ENCODE measurements around the gene LEPROT.
A peak's percentile ranks its signal among the peaks of the same experiment; 100 is the strongest.
"Not testable (repeated sequence)": the region's sequence is repeated elsewhere in the genome, so short reads cannot be mapped to it uniquely, and the experiment has no call there.

LEPROT gene, protein sequence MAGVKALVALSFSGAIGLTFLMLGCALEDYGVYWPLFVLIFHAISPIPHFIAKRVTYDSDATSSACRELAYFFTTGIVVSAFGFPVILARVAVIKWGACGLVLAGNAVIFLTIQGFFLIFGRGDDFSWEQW

DNA sequence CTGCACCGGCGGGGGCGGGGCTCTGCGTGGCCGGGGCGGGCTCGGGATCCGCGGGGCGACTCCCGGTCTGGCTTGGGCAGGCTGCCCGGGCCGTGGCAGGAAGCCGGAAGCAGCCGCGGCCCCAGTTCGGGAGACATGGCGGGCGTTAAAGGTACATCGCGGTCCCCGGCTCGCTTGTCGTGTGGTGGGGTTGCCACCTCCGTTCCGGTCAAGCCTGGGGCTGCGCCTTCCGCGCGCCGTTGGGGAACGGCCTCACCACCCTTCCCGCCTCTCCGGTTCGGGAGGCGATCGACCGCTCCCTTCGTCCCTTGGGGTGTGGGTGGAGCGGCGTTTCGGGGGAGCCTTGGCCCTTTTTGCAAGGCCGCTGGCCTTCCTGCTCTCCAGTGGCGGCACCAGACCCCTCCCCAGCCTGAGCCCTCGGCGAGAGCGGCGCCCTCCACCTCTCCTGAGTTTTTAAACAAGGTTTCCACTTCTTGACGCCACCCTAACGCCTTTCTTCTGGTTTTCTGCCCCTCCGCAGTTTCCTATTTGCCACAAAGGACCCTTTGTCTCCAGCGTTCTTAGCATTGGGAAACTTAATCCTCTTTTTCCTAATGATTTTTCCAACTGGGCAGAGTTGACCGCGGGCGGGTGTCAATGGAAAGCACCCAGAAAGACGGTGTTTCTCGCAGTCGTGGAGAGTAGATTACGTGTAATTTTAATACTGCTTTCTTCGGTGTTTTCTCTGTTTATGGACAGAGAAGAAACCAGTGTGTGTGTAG is at the start of gene LEPROT, which contains the start of gene LEPR:
TSS of gene LEPROT (plus strand) at position 79 of the 761 bp plus-strand sequence. CDS start at position 136, 57 bp downstream.
TSS of gene LEPR (plus strand) at position 79 of the 761 bp plus-strand sequence. CDS start 144,898 bp downstream, outside the sequence.
- peak in 1 of 2 donors; percentile 20 for DNase-seq

DNA sequence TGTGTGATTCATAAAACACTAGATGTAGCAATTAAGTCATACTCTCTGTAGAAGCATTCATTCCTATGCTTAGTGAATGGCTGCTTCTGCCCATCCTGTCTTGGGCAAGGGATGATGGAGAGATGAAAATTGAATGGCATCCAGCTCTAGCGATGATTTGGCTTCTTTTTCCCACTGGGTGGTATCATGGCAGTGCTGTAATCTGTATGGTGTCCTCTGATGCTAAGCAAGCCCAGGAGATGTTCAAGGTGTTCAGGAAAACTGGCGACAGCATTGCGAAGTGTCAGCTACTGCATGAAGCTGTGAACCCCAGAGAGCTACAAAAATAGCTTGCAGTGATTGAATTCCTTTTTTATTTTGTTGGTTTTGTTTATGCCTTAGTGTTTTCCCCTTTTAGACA is 48.9 kb upstream of the LEPROT start:
- DNase-seq: no peak

DNA sequence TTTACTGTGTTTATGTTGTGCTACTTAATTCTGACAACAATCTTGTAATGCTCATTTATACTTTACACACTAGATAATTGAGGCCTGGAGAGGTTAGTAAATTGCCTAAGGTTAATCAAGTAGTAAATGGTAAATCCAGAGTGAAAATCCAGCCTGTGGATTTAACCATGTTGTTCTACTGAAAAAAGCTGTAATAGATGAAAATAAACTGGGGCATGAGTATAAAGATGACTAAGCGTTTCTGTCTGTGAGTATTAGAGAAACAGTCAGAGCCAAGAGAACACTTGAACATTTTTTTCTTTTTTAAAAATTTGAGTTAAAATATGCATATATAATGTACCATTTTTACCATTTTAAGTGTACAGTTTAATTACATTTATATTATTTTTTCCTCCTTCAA is 47.9 kb upstream of the LEPROT start:
- DNase-seq: no peak

DNA sequence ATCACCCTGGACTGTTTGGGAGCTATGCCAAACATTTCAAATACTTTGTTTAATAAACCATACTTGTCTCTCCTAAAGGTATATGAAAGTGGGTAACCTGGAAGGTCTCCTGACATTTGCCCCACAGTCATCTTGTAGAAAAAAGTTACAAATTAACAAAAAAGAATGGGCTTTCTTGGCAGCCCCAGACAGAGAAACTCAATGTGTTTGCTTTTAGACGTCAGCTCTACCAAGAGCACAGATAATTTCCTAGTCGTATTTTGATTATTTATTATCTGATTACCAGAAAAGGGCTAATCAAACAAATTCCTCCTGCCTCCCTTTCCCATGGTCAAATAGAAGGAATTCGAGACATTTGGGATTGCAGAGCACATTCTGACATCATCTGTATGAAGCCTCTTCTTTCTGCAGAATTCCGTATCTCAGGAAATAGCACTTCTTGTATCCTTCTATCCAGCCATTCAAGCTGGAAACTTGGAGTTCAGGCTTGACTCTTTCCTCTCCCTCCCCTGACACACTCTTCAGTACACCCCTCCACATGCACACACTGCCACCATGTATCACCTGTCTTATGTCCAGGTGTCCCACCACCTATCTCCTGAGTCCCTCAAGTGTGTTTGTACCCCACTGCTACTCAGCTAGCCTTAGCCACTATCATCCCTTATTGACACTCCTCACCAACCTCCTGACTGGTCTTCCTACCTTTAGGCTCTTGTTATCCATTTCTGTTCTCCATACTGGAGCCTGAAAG is 42.8 kb upstream of the LEPROT start:
- no peak for DNase-seq

DNA sequence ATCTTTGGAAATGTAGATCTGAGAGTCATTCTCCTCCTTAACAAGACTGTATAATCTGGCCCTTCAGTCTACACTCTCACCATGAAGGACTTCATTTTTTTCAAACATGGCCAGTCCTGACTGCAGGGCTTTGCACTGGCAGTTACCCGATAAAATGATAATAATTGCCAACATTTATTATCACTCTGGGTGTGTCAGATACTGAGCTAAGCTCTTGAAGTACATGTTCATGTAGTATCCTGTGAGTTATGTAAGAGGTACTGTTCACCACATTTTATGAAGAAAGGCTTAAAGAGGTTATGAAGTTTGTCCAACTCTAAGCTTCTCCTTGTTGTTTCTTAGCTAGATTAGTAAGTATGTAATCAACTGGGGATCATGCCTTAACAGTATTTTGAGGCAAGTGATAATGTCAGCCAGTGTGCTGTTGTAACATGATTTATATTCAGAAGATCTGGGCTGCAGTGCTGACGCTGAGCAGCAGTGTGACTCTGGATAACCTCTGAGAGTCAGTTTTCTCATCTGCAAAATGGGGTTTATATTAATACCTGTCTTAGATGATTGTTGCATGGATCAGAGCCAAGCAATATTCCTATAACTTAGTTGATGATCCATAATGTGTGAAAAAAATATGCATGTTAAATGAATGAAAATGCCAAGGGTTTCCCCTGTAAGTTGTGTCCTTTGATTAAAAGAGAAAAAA is 42.1 kb upstream of the LEPROT start:
- no peak for DNase-seq

DNA sequence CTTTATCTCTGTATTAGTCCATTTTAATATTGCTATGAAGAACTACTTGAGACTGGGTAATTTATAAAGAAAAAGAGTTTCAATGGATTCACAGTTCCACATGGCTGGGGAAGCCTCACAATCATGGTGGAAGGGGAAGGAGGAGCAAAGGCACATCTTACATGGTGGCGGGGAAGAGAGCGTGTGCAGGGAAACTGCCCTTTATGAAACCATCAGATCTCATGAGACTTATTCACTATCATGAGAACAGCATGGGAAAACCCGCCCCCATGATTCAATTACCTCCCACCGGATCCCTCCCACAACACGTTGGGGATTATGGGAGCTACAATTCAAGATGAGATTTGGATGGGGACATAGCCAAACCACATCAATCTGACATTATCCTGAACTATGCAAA is 36.0 kb upstream of the LEPROT start:
- DNase-seq: not testable (repeated sequence)

DNA sequence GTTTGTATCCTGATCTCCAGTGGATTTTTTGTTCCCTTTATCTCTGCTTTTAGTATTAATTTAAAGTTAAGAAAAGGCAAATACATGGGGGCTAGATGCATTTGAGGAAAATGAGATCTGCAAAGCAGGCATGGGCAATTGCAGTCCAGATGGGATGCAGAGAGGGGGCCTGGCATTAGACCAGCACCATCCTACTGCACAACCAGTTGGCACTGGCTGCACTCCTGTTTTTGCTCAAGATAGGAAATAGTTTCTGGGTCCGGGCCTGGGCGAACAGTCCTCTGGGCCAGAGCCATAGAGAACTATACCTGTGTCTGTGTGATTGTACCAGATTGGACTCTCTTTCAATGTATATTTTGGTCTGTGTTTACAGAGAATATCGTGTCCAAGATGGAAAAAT is 34.0 kb upstream of the LEPROT start:
- no peak for DNase-seq

DNA sequence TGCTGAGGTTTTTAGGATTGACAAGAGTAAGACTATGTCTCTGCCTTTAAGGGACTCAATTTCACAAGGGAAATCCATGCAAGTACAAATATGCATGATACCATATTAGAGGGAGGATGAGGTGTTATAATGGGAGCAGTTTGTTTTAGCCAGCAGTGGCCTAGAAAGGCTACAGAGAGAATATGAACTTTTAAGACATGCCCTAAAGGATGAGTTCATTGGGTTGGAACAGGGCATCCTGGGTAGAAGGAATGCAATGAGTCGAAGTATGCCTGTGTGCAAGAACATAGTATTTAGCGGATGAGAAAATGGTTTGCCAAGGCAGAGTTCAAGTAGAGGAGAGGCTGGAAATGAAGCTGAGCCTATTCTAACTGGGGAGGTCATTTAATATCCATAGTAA is 32.6 kb upstream of the LEPROT start:
- DNase-seq: no peak

DNA sequence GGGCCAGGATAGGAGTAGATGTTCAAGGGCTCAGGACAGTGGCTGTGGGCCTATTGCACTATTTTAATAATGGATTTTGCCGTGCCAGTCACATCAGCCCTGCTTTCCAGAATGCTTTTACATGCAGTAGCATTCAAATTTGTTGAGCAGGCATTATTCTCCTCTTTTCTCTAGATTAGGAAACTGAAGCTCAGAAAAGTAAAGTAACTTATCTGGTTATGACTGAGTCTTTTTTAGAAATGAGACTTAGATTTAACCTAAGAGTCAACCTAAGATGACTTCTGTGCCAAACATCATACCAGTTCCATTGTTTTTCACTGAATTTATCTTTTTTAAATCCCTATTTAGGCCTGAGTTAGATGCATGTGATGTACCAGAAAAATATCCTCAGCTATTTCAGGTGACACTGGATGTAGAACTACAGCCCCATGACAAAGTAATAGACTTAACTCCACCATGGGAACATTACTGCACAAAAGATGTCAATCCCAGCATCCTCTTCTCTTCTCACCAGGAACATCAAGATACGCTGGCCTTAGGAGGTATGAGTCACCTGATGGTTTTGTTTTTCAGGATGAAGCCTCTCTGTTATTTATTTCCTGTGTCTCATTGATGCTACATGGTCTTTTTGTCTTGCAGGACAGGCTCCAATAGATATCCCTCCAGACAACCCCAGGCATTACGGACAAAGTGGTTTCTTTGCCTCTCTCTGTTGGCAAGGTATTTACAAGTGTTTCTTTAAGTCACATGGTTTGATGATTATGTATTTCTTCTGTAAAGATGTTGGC is 31.4 kb upstream of the LEPROT start:
- no peak for DNase-seq

DNA sequence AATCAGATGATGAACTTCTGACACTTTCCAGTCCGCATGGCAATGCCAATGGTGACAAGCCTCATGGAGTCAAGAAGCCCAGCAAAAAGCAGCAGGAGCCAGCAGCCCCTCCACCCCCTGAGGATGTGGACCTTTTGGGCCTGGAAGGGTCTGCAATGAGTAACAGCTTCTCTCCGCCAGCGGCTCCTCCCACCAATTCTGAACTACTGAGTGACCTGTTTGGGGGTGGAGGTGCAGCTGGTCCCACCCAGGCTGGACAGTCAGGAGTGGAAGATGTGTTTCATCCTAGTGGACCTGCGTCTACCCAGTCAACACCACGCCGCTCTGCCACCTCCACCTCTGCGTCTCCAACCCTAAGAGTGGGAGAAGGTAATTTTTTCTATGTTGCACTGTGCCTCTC is 28.0 kb upstream of the LEPROT start:
- DNase-seq: no peak

DNA sequence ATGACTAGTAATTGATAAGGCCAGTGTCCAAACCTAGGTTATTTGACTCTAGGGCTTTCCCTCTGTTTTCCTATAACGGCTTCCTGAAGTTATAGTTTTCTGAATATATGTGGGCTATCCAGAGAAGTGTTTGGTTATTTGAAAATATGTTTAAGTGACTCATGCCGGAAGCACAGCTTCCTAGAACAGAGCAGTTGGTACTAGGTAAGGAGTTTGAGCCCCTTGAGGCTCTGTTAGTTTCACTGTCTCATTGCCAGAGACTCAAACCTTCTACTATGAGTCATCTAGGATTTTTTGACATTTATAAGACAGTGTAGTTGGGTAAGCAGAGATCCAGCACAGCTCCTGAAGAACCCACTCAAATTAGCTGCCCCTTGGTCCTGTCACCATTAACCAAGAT is 27.1 kb upstream of the LEPROT start:
- peak in 1 of 2 donors; percentile 5 for DNase-seq

DNA sequence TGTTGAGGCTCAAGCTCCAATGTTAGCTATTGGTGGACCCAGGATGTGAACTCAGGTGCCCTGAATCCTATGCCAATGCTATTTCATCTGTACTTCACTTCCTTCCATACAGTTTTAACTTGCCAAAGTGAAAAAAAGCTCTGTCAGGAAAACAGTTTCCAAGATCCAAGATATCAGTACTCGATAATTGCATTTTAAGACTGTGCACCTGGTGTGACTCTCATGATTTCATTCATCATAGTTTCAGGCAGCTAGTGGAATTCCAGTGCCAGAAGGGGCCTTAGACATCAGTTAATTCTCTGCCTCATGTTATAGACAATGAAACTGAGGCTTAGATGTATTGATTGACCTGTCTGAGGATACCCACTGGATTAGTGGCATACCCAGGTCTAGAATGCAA is 26.5 kb upstream of the LEPROT start:
- DNase-seq: no peak

DNA sequence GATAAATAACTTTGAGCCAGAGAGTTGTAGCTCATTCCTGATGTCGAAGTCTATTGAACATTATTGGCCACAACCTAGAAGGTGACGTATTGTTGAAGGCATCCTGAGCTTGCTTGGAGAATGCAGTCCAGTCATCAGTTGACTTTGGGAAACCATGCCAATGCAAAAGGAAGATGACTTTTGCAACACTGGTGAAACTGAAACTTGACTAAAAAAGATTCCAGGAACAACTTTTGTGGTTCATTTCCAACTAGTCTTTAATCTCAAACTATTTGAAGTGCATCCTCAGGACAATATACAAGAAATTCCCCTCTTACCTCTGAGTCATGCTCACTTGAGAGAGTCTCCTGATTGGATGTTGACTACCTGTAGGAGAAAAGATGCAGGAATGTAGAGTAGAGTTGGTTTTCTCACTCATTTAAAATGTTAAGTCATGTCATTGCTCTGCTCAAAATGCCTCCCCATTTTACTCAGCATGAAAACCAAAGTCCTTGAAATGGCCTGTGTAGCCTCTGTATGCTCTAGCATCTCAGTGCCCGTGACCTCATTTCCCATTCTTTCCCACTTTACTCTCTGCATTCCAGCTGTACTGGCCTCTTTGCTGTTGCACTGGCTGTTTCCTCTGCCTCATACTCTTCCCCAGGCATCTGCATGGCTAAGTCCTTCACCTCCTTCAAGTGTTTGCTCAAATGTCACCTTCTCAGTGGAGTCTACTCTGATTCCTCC is 24.4 kb upstream of the LEPROT start:
- DNase-seq: no peak

DNA sequence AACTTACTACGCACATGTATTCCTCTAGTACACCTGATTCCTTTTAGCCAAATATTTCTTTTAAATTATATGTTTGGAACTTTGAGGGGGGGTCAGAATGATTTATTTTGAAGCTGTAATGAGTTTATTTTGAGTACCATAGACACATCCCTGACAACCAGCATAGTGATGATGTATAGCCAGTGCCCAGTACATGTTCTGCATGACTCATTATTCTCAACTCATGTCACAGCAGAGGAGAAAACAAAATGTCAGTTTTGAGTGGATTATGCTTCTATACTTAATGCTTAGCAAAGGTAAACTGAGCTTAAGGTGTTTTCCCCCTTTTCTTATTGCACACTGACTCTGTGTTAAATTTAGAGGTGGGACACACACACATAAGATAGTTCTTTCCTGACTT is 22.4 kb upstream of the LEPROT start:
- no peak for DNase-seq

DNA sequence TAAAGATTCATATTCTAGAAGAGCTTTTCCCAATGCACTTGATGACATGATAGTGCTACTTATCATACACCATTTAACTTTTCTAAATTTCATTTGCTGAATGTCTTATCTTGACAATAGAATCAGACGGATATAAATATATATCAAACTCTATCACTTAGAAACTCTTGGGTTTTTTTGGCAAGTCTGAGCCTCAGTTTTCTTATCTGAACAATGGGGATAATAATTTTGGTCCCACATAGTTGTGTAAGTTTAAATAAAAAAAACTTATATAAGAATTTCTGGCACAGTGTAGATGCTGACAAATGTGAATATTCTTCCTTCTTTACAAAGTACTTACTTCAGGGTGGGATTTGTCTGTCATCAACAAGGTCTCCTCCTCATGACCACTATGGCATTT is 21.5 kb upstream of the LEPROT start:
- no peak for DNase-seq

DNA sequence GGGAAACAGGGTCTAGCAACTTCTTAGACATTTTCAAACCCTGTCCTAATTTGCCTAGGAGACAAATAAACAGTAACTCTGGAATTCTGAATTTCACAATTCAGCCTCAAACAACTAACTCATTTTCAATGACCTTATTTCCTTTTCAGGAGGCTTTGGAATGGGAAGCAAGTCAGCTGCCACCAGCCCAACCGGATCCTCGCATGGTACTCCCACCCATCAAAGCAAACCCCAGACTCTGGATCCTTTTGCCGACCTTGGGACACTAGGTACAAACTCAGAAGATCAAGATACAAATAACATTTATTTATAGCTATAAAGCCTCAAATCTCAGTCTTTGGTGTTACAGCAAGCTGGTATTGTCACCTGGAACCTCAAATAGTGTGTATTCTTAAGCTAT is 18.9 kb upstream of the LEPROT start:
- DNase-seq: no peak

DNA sequence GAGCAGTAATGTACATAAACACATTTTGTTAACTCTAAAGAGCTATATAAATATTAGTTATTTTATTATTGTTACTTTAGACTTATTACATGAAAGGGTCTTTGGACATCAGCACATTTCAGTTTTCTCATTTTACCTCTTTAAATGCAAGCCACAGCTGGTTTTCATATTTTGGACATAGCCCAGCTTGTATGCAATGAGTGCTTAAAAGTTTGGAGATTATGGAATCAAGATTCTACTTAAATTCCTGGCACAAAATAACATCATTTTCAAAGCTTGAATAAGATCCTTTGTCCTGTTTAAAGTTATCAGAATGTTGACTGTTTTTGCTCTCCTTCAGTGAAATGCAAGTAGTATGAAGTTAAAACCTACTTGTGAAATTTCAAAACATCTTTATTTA is 15.5 kb upstream of the LEPROT start:
- DNase-seq: no peak

DNA sequence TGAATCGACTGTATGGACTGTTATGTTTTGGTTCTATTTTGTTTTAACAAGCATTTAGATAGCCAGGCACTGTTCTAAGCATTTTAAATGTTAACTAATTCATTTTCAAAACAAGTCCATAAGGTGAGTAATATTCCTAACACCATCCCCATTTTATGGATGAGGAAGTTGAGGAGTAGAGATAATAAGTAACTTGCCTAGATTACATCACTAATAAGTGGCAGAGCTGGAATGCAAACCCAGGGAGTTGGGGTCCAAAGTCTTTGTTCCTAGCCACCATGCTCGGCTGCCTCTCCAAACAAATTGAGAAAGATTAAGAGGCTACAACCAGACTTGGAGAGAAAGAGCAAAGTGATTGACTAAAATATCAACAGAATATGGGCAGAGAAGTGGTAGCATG is 12.6 kb upstream of the LEPROT start:
- no peak for DNase-seq

DNA sequence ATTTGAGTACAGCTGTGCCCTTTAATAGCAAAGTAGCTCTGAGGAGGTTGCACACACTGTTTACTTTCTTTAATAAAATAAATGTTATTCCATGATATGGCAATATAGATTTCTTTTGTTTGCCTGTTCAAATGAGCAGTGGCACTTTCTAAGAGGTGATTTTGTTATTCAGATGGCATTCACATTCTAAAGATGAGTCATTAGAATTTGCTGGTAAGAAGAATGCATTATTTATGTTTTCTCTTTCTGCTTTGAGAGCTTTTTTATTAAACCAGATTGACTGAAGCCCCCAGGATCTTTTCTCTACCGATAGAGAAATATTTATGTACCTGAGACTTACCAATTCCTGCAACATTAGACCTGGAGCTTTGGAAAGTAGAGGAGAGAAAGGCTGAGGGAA is 11.2 kb upstream of the LEPROT start:
- DNase-seq: no peak

DNA sequence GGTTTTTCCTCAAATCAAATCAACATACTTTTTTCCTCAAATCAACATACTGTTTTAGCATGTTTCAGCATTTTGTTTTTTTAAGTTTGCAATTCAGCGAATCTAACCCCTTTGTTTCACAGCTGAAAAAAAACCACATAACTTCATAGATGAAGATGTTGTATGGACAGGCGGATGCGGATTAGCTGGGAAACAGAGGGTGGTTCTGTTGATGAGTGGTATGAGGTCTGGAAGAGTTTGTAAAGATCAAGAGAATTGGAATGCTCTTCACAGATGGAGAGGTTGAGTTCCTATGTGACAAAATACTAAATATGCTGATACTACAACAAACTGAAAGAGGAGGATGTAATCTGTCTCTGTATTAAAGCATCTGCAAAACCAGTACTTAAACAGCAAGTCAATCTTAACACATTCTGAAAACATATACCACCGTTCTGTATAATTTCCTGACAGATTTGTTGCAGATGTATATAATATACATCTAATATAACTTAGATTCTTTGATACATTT is 10.6 kb upstream of the LEPROT start:
- DNase-seq: no peak

DNA sequence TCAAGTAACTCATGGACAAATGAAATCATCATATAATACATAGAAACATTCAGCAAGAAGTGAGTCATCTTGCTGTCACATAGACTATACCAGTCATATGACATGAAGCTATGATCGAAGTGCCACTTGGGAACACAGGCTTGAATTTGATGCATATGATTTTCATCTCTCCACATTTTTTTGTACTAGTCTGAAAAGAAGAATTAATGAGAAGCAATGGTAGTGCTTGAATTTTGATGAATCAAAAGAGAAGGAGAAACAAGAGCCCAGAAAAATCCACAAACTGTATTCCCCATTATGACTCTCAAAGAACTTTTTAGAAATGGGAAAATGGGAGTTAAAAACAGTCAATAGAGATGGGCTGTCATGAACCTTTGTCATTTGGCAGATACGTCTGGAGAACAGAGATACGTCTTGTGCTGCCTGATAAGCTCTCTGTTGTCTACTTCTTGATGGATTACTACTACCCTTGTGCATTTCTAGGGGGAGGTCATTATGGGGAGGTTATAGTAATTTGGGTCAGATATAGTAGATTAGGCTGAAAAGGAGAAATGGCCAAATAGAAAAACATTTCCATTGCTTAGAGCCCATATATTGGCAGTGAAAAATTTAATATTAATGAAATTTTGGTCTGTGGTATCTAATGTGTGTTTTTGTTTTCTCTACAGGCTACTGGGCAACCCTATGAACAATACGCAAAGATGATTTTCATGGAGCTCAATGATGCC is 8.0 kb upstream of the LEPROT start:
- DNase-seq: no peak

Data from CD4-positive, alpha-beta T cell treated with Interleukin-4 for 1 hour (primary cell).